22Rv1 (cell line): ENCODE data around the gene ALG12.

ENCODE experiments used
- H3K27ac ChIP-seq: fragments of 450-650 bp; 2 replicates; pipeline ENCODE4 v1.5.1; 2017
- CTCF ChIP-seq: fragments of 450-650 bp; IDR thresholded peaks from 2 replicates; pipeline ENCODE4 v1.5.1; 2017; ENCODE audit warnings: mild to moderate bottlenecking
- ZFX ChIP-seq: fragments of 450-650 bp; IDR thresholded peaks from 2 replicates; pipeline ENCODE4 v1.6.1; 2017; ENCODE audit warnings: antibody characterized with exemption, borderline replicate concordance

The ALG12 gene

GRCh38 chr22:49947296-49947622 is 29.0 kb upstream of the ALG12 start:
- TF ChIP-seq ZFX (no peak), CTCF (no peak)
- peak overlapping the region; percentile 99 for H3K27ac ChIP-seq

- H3K27ac ChIP-seq, result peak overlapping the region; percentile 99
- TF ChIP-seq CTCF (no peak), ZFX (no peak)
Observed at GRCh38 chr22:49946612-49947295, 28.5 kb upstream of the ALG12 start.

GRCh38 chr22:49945042-49945794 is 27.0 kb upstream of the ALG12 start:
- H3K27ac ChIP-seq, result peak overlapping the region; percentile 99

- peak overlapping the region; percentile 82 for H3K27ac ChIP-seq
- TF ChIP-seq CTCF, result no peak
- TF ChIP-seq ZFX, result no peak
Observed at GRCh38 chr22:49944399-49944891, 26.2 kb upstream of the ALG12 start.

- peak overlapping the region; percentile 82 for H3K27ac ChIP-seq
- no peak for TF ChIP-seq CTCF
Observed at GRCh38 chr22:49943771-49944398, 25.6 kb upstream of the ALG12 start.

- TF ChIP-seq ZFX (no peak), CTCF (no peak)
- peak overlapping the region; percentile 82 for H3K27ac ChIP-seq
Observed at GRCh38 chr22:49943405-49943765, 25.1 kb upstream of the ALG12 start.

GRCh38 chr22:49942565-49943404 is 24.5 kb upstream of the ALG12 start:
- peak overlapping the region; percentile 82 for H3K27ac ChIP-seq
- no peak for TF ChIP-seq CTCF
- no peak for TF ChIP-seq ZFX
